WERI-Rb-1 (cell line): Measurements from ENCODE around the gene SLC24A3.
"Not testable (repeated sequence)": the region's sequence is repeated elsewhere in the genome, so short reads cannot be mapped to it uniquely, and the experiment has no call there.

Experiments used
- DNase-seq: peaks from one replicate; pipeline ENCODE4 v3.0.0-alpha.2; 2020
- H3K27ac ChIP-seq: fragments of 250-450 bp; sonication (Bioruptor Pico); 2 replicates; pipeline ENCODE4 v1.5.1; 2020; ENCODE audit warnings: mild to moderate bottlenecking, moderate library complexity
- H3K27me3 ChIP-seq: fragments of 250-450 bp; sonication (Bioruptor Pico); 2 replicates; pipeline ENCODE4 v1.5.1; 2021; ENCODE audit warnings: mild to moderate bottlenecking, low read depth, moderate library complexity; ENCODE audit not compliant: insufficient read depth, severe bottlenecking
- H3K36me3 ChIP-seq: fragments of 250-450 bp; sonication (Bioruptor Pico); 2 replicates; pipeline ENCODE4 v1.5.1; 2020; ENCODE audit warnings: mild to moderate bottlenecking, moderate library complexity
- H3K4me3 ChIP-seq: 2 replicates; pipeline ENCODE4 v1.5.1; 2011; ENCODE audit warnings: low read depth, mild to moderate bottlenecking, control low read depth, low read length
- H3K9me3 ChIP-seq: fragments of 250-450 bp; sonication (Bioruptor Pico); 2 replicates; pipeline ENCODE4 v1.5.1; 2021; ENCODE audit warnings: mild to moderate bottlenecking, moderate library complexity; ENCODE audit not compliant: severe bottlenecking
- CTCF ChIP-seq: IDR thresholded peaks from 2 replicates; pipeline ENCODE4 v1.5.1; 2011; ENCODE audit warnings: low read depth, mild to moderate bottlenecking, control low read depth, inconsistent platforms, low read length

The SLC24A3 gene

GRCh38 chr20:19748681-19749080 is 536.2 kb downstream of the SLC24A3 start:
- no peak for DNase-seq
- no peak for TF ChIP-seq CTCF
- Histone ChIP-seq H3K4me3 (no peak overlapping the region), H3K27me3 (no peaks in the 10 kb centered on the region), H3K36me3 (no peaks in the 10 kb centered on the region), H3K9me3 (no peaks in the 10 kb centered on the region), H3K27ac (no peak overlapping the region)

GRCh38 chr20:19749618-19750071 is 537.2 kb downstream of the SLC24A3 start:
- Histone ChIP-seq H3K9me3 (no peaks in the 10 kb centered on the region), H3K27me3 (no peaks in the 10 kb centered on the region), H3K36me3 (no peaks in the 10 kb centered on the region), H3K27ac (no peak overlapping the region), H3K4me3 (no peak overlapping the region)
- DNase-seq, result no peak
- no peak for TF ChIP-seq CTCF

- Histone ChIP-seq H3K4me3 (no peak overlapping the region), H3K27ac (no peak overlapping the region), H3K9me3 (no peaks in the 10 kb centered on the region), H3K36me3 (no peaks in the 10 kb centered on the region), H3K27me3 (no peaks in the 10 kb centered on the region)
- no peak for DNase-seq
- TF ChIP-seq CTCF, result no peak
Observed at GRCh38 chr20:19750101-19750606, 537.7 kb downstream of the SLC24A3 start.

- H3K36me3 ChIP-seq, result no peaks in the 10 kb centered on the region
- no peak for DNase-seq
- no peak for TF ChIP-seq CTCF
- no peaks in the 10 kb centered on the region for H3K27me3 ChIP-seq
- H3K27ac ChIP-seq, result no peak overlapping the region
- no peak overlapping the region for H3K4me3 ChIP-seq
- H3K9me3 ChIP-seq, result no peaks in the 10 kb centered on the region
Observed at GRCh38 chr20:19750907-19751636, 538.6 kb downstream of the SLC24A3 start.

GRCh38 chr20:19754201-19754600 is 541.8 kb downstream of the SLC24A3 start:
- H3K27me3 ChIP-seq, DNase-seq, H3K9me3 ChIP-seq, H3K36me3 ChIP-seq, H3K27ac ChIP-seq, H3K4me3 ChIP-seq: not testable (repeated sequence)

GRCh38 chr20:19756761-19757486 is 544.5 kb downstream of the SLC24A3 start:
- no peak for TF ChIP-seq CTCF
- DNase-seq, result no peak
- H3K9me3 ChIP-seq, result no peaks in the 10 kb centered on the region
- peak overlapping the region; percentile 61 for H3K4me3 ChIP-seq
- no peaks in the 10 kb centered on the region for H3K36me3 ChIP-seq
- peak overlapping the region; percentile 84 for H3K27ac ChIP-seq
- no peaks in the 10 kb centered on the region for H3K27me3 ChIP-seq
